Hepatocyte (in vitro differentiated cells): Measurements from ENCODE around the gene GHITM. TPM values are rescaled to one million over a fixed set of nuclear protein-coding genes. Genes with fewer than 3 reads are reported as not detected.

Experiments used
- DNase-seq: peaks from one replicate; pipeline ENCODE4 v3.0.0-alpha.2; 2016; ENCODE audit warnings: low spot score
- H2AFZ ChIP-seq: fragments of 200-600 bp; sonication (generic); 2 replicates; pipeline ENCODE4 v1.6.0; 2016; ENCODE audit warnings: antibody characterized with exemption, mild to moderate bottlenecking
- H3K27ac ChIP-seq: fragments of 200-600 bp; sonication (generic); 2 replicates; pipeline ENCODE4 v1.5.1; 2016; ENCODE audit warnings: mild to moderate bottlenecking
- H3K27me3 ChIP-seq: fragments of 200-600 bp; sonication (generic); 2 replicates; pipeline ENCODE4 v1.6.1; 2016
- H3K36me3 ChIP-seq: fragments of 200-600 bp; sonication (generic); replicated peaks from 2 replicates; pipeline ENCODE4 v1.5.1; 2016; ENCODE audit warnings: low read depth; ENCODE audit not compliant: insufficient read depth
- H3K4me1 ChIP-seq: fragments of 200-600 bp; sonication (generic); 2 replicates; pipeline ENCODE4 v1.5.1; 2016; ENCODE audit warnings: mild to moderate bottlenecking, moderate library complexity; ENCODE audit not compliant: insufficient read depth
- H3K4me2 ChIP-seq: fragments of 200-600 bp; sonication (generic); 2 replicates; pipeline ENCODE4 v1.6.0; 2016
- H3K4me3 ChIP-seq: fragments of 200-600 bp; sonication (generic); 2 replicates; pipeline ENCODE4 v1.5.1; 2016; ENCODE audit warnings: mild to moderate bottlenecking
- H3K79me2 ChIP-seq: fragments of 200-600 bp; sonication (generic); 2 replicates; pipeline ENCODE4 v1.6.0; 2017; ENCODE audit warnings: mild to moderate bottlenecking
- H3K9me2 ChIP-seq: fragments of 200-600 bp; sonication (generic); replicated peaks from 2 replicates; pipeline ENCODE4 v1.6.0; 2017; ENCODE audit warnings: mild to moderate bottlenecking; ENCODE audit not compliant: insufficient read depth
- H3K9me3 ChIP-seq: fragments of 200-600 bp; sonication (generic); 2 replicates; pipeline ENCODE4 v1.5.1; 2016; ENCODE audit warnings: low read depth, mild to moderate bottlenecking
- H4K20me1 ChIP-seq: fragments of 200-600 bp; sonication (generic); 2 replicates; pipeline ENCODE4 v1.6.0; 2016; ENCODE audit warnings: mild to moderate bottlenecking; ENCODE audit not compliant: insufficient read depth, poor library complexity, severe bottlenecking
- EZH2 ChIP-seq: fragments of 200-600 bp; sonication (generic); IDR thresholded peaks from 2 replicates; pipeline ENCODE4 v1.6.1; 2016; ENCODE audit warnings: antibody characterized with exemption, mild to moderate bottlenecking, borderline replicate concordance
- EZH2phosphoT487 ChIP-seq: fragments of 200-600 bp; sonication (generic); IDR thresholded peaks from one replicate; pipeline ENCODE4 v1.6.1; 2018; ENCODE audit warnings: antibody characterized with exemption, mild to moderate bottlenecking, low read depth, moderate library complexity; ENCODE audit not compliant: unreplicated experiment, severe bottlenecking
- WGBS: methylation state at CpG from one replicate; pipeline ENCODE4 v1.1.6; 2016; ENCODE audit warnings: low lambda C conversion rate; ENCODE audit errors: missing lambda C conversion rate; 5-methylcytosine and 5-hydroxymethylcytosine counted together
- polyA plus RNA-seq: library from polyadenylated mRNA; unstranded; fragments of >200 nt; fragmentation: Nextera tagmentation; extraction: Ambion mirVana; gene quantifications from 2 replicates; pipeline ENCODE4 v1.2.1, GENCODE V29; 2016
- total RNA-seq: library from RNA; depleted of rRNA; stranded (reverse); fragments of >200 nt; gene quantifications from 2 replicates; pipeline ENCODE4 v1.2.3, GENCODE V29; 2014
- TF ChIP-seq, protein P1 (sequence below): fragments of 200-600 bp; sonication (generic); IDR thresholded peaks from 2 replicates; pipeline ENCODE4 v1.5.1; 2016; ENCODE audit warnings: antibody characterized with exemption, mild to moderate bottlenecking; ENCODE audit not compliant: poor library complexity

The GHITM gene, protein sequence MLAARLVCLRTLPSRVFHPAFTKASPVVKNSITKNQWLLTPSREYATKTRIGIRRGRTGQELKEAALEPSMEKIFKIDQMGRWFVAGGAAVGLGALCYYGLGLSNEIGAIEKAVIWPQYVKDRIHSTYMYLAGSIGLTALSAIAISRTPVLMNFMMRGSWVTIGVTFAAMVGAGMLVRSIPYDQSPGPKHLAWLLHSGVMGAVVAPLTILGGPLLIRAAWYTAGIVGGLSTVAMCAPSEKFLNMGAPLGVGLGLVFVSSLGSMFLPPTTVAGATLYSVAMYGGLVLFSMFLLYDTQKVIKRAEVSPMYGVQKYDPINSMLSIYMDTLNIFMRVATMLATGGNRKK
- total RNA-seq (273 and 274 TPM in 2 replicates), polyA plus RNA-seq (190 and 215 TPM in 2 replicates)

DNA sequence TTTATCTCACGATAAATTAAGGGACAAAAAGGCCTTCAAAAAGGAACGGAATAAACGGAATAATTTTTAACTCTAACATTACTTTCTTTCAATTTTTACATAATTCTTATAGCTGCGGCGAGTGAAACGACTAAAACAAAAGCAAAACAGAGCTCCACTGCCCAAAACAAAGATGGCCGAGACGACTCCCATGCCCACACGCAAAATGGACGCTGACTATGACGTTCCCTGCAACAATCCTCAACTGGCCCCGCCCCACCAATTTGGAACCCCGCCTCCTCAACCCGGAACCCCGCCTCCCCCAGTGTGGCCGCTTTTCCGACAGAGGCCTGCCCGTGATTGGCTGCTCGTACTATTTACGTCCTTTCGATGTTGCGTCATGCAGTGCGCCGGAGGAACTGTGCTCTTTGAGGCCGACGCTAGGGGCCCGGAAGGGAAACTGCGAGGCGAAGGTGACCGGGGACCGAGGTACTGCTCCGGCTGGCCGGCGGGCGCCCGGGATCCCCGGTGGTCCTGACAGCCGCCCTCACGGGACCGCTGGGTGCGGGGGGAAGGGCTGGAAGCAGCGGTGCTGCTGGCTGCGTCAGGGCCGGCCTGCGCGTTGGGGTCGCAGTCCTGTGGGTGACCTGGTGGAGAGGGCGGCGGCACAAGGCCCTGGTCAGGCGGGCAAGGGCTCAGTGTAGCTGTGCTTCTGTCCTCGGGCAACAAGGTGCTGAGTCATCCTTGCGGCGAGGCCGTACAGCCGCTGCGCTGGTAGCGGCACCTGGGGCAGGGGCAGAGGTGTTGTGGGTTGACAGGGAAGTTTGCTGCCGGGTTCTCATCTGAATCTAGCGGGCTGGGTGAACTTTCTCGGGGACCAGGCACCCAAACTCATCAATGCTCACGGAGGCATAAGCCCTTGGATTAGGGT is at the start of gene GHITM:
Gene GHITM, plus strand, starts transcription at position 384 of the 910 bp plus-strand sequence. CDS start 1,992 bp downstream, outside the sequence.
- Histone ChIP-seq H3K79me2 (peaks cover 32% of the 10 kb centered on the region), H3K27ac (peak within 1 kb of the TSS; percentile 95), H3K27me3 (no peaks in the 10 kb centered on the region), H3K4me3 (peak within 1 kb of the TSS; percentile 87), H3K9me3 (no peaks in the 10 kb centered on the region), H3K4me1 (peaks cover 19% of the 10 kb centered on the region), H3K36me3 (no peaks in the 10 kb centered on the region), H4K20me1 (no peaks in the 10 kb centered on the region), H3K4me2 (peak within 1 kb of the TSS; percentile 91), H2AFZ (peak within 1 kb of the TSS; percentile 87), H3K9me2 (no peaks in the 10 kb centered on the region)
- DNase-seq, result peak; percentile 99
- WGBS, result 2% methylated on average over 61 of the region's 61 CpGs
- TF ChIP-seq, protein P1, sequence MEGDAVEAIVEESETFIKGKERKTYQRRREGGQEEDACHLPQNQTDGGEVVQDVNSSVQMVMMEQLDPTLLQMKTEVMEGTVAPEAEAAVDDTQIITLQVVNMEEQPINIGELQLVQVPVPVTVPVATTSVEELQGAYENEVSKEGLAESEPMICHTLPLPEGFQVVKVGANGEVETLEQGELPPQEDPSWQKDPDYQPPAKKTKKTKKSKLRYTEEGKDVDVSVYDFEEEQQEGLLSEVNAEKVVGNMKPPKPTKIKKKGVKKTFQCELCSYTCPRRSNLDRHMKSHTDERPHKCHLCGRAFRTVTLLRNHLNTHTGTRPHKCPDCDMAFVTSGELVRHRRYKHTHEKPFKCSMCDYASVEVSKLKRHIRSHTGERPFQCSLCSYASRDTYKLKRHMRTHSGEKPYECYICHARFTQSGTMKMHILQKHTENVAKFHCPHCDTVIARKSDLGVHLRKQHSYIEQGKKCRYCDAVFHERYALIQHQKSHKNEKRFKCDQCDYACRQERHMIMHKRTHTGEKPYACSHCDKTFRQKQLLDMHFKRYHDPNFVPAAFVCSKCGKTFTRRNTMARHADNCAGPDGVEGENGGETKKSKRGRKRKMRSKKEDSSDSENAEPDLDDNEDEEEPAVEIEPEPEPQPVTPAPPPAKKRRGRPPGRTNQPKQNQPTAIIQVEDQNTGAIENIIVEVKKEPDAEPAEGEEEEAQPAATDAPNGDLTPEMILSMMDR, result peak; percentile 16
- TF ChIP-seq EZH2, result no peak

DNA sequence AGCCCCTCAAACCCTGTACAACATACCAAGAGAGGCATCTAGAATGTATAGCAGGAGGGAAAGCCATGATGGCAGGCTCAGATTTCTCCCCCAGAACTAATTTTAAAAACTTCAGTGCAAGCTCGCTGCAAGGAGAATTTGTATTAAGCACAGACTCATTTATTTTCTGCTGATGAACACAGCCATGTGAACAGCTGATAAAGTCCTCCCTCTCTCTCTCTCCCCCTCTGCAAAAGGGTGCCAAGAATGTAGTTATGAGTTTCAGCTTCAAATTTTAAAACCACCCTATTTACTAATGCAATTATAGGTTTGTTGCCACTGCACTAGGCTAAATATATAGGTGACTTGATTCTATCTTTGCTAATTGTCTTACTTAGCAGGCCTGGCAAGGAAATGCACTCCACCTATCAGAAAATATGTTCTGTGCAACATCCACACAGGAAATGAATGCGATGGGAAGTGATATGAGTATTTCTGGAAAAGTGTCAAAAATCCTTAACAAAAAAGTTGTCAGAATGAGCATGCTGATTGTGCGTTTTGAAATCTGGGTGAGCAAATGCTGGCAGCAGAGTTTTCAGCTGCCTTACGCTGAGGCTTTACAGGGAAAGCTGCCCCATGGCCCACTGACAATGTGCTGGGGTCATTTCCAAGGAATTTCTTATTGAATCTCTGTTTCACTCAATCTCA is 43.4 kb upstream of the GHITM start:
- no peak for DNase-seq
- H3K9me3 ChIP-seq, result no peaks in the 10 kb centered on the region
- no peaks in the 10 kb centered on the region for H4K20me1 ChIP-seq

DNA sequence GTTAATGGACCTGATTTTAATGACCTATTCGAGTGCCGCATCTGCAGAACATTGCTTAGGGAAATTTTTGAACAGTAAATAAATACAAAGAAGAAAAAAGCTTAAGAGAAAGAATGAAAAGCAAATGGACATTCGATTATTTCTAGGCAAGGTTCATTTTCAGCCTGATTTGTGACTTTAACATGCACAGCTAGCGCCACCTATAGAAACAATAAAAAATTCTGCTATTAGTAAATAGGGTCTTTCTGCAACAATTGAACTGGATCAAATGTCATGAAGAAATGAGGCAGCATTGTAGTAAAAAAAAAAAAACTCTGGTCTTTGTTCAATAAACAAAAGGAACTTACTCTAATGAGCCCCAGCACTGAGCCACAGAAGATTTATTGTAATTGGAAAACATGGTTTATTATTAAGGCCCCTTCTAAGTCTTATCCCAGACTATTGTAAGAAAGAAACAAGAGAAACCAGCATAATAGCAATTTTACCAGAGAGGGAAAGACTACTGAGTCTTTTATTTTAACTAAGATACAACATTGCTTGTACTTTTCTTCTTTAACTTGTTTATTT is 41.4 kb upstream of the GHITM start:
- Histone ChIP-seq H2AFZ (no peak overlapping the region), H4K20me1 (no peaks in the 10 kb centered on the region), H3K4me2 (no peak overlapping the region), H3K79me2 (no peaks in the 10 kb centered on the region), H3K27me3 (no peaks in the 10 kb centered on the region), H3K36me3 (no peaks in the 10 kb centered on the region), H3K4me3 (no peak overlapping the region), H3K9me3 (no peaks in the 10 kb centered on the region), H3K9me2 (no peaks in the 10 kb centered on the region), H3K4me1 (no peaks in the 10 kb centered on the region), H3K27ac (no peak overlapping the region)
- TF ChIP-seq EZH2phosphoT487 (no peak), EZH2 (no peak)
- TF ChIP-seq, protein P1, result peak; percentile 68
- peak; percentile 42 for DNase-seq
- WGBS, result 39% methylated on average over 4 of the region's 4 CpGs

More for the DNA sequence above, 43.4 kb upstream of the GHITM start:
- WGBS, result 64% methylated on average over 4 of the region's 4 CpGs
- H3K4me1 ChIP-seq, result no peaks in the 10 kb centered on the region
- no peak overlapping the region for H3K4me3 ChIP-seq
- no peak overlapping the region for H3K4me2 ChIP-seq
- H3K27ac ChIP-seq, result no peak overlapping the region
- no peak overlapping the region for H2AFZ ChIP-seq
- no peaks in the 10 kb centered on the region for H3K27me3 ChIP-seq
- TF ChIP-seq, protein P1, result no peak
- no peak for TF ChIP-seq EZH2phosphoT487
- no peak for TF ChIP-seq EZH2
- H3K36me3 ChIP-seq, result no peaks in the 10 kb centered on the region
- no peaks in the 10 kb centered on the region for H3K9me2 ChIP-seq
- no peaks in the 10 kb centered on the region for H3K79me2 ChIP-seq
